ENCODE data around the gene PRR23B.

PRR23B gene

GRCh38 chr3:138974462-138974861 lies 46.3 kb downstream of the PRR23B start:
- DNase-seq (ENCODE audit: low read depth, low spot score), result no peak

GRCh38 chr3:138972941-138973340 lies 47.8 kb downstream of the PRR23B start:
- no peak for DNase-seq (ENCODE audit: low read depth, low spot score)

- DNase-seq (ENCODE audit: low read depth, low spot score), result no peak
Observed at GRCh38 chr3:138971766-138972320, 48.9 kb downstream of the PRR23B start.

Data from smooth muscle cell of the brain vasculature (primary cell).